Fibroblast of upper back skin (primary cell): ENCODE results near the gene AFG3L2.
"Not testable (repeated sequence)": the region's sequence is repeated elsewhere in the genome, so short reads cannot be mapped to it uniquely, and the experiment has no call there.

ENCODE experiments used
- DNase-seq: peaks from one replicate; pipeline ENCODE4 v3.0.0-alpha.2; 2013

Gene AFG3L2

DNA sequence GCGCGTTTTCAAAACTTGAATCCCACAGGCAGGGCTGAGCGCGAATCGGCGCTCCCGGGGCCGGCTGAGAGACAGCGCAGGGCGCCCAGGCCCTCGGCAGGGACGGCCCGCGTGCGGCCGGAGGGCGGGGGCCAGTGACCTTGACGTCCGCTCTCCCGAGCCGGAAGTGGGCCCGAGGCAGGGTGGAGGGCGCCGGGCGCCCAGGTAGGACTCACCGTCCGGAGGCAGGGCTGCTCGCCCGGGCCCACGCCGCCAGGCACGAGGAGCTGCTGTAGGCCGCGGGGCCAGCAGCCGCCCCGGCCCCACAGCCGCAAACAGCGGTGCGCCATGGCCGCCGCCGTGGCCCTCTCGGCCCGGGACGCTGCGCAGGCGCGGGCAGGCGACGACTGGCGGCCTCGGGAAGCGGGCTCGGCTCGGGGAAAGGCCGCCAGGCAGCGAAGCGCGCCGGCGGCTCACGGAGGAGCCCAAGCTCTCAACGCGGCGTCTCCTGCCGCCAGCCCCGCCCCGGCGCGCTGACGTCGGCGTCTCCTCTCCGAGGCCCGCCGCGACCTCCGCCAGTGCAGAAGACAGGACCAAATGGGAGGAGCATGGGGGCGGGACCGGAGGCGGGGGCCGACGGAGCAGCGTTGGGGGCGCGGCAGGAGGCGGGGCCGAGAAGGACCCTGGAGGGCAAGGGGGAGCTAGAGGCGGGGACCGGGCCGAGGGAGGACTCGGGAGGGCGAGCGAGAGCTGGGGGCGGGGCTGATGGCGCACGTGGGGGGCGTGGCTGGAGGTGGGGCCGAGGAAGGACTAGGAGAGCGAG lies at the start of gene AFG3L2:
AFG3L2 (minus strand) TSS at position 474 of the 802 bp plus-strand sequence; CDS start at position 329, 145 bp downstream.
- peak; percentile 99 for DNase-seq

DNA sequence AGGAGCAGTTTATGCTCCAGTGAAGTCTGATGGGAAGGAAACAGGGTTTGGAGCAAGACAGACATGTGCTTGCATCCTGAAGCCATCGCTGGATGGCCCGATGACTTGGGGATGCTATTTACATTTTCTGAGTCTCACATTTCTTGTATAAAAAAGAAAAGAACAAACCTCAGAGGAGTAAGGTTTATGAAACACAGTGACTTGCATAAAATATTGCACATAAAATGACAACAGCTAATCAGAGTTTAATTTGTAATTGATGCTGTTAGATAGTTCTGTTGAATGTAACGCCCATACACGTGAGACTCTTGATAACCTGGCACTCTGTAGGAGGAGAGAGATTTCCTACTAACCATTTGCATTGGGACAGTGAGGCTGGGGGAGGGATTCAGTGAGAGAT lies 47.2 kb upstream of the AFG3L2 start:
- DNase-seq = no peak

DNA sequence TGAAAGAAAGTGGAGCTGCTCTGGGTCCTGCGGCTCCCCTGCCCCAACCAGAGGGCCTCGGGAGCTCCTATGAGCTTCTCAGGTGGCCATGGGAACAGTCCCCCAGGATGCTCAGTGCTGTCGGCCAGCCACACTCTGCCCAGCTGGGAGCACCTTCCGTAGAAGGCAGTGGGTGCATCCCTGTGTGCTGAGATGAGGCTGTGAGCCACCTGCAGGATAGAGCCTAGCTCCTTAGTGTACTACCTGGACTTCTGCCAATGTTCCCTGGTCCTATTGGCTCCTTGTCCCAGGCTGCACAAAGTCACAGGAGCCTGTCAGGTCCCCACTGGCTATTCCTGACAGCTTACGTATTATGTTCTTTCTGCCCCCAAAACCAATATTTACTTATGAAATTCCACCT lies 46.8 kb upstream of the AFG3L2 start:
- DNase-seq = no peak

DNA sequence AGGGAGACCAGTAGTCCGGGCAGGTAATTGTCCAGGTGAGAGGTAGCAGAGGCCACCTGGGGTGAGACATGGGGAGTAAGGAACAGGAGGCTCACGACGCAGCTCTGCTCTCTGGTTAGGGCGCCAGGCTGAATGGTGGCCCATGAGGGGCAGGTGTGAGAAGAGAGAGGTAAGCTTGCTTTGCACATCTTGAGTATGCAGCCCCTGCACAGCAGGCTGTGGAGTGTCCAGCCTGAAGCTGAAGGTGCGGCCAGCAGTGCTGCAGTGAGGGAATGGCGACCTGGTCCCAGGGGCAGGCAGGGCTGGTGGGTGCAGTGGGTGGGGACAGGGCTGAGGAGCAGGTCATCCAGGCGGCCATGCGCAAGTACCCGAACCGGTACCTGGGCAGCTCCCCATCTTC lies 46.4 kb upstream of the AFG3L2 start:
- no peak for DNase-seq

DNA sequence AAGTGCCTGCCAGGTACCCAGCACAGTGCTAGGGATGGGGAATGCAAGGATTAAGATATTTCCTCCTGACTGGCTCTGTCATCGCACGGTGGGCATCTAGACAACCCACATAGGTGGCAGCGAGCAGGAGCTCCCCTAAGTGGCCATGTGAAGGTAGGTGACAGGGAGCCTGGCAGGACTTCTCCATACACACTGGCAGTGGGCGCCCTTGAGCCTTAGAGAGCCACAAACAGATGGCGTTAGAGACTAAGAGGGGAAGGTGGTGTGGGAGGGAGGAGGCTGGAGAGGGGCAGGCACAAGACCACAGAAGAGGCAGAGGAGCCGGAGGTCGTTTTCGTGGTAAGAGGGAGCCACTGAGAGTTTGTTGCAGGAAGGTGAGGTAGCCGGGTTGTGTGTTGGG lies 45.9 kb upstream of the AFG3L2 start:
- no peak for DNase-seq

DNA sequence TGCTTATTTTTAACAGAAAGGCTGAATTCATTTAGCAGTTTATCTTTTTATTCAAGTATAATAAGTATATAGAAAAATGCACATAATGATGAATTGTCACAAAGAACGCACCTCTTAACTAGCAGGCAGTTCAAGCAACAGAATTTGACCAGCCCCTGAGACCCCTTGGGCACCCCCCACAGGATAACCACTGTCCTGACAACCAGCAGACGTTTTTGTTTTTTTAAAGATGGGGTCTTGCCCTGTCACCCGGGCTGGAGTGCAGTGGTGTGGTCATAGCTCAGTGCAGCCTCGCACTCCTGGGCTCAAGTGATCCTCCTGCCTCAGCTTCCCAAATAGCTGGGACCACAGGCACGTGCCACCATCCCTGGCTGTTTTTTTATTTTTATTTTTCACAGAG lies 44.7 kb upstream of the AFG3L2 start:
- no peak for DNase-seq

DNA sequence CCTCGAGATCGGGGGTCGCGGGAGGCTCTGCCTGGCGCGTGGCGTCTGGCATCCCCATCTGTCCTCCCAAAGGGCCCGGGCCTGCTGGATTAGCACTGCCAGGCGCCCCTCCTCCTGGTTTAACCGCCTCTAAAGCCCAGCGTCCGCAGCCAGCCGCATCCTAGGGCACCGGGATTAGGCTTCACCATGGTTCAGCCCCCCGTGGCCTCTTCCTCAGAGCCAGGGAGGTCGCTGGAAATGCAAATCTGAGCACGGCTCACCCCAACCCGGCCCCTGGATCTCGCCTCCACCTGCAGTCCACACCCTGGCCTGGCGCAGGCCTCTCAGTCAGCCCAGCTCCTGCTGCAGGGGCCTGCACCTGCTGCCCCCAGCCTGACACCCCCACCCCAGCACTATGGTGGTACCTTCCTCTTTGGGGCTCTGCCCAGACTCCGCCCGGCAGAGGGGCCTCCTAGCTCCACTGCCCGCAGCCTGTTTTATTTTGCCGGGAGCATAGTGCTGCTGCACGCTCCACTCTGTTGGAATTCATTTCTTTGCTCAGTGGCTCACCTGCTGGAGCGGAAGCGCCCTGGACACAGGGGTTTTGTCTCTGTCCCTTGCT lies 43.9 kb upstream of the AFG3L2 start:
- no peak for DNase-seq

DNA sequence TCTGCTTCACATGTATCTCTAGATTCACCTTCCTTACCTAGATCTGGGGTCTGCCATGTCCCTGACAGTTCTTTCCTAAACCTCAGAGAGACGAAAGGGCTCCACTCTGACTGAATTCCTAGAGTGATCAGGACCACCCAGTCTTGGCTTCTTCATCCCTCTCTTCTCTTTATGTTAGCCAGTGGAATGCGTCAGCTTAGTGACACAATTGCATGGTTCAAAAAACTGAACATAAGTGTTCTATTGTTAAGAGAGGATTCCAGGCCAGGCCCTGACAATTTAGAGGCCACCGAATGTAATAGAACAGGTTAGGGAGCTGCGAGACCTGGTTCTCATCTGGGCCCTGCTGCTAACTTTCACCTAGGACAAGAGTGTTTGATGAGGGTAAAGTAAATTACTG lies 40.7 kb upstream of the AFG3L2 start:
- no peak for DNase-seq

DNA sequence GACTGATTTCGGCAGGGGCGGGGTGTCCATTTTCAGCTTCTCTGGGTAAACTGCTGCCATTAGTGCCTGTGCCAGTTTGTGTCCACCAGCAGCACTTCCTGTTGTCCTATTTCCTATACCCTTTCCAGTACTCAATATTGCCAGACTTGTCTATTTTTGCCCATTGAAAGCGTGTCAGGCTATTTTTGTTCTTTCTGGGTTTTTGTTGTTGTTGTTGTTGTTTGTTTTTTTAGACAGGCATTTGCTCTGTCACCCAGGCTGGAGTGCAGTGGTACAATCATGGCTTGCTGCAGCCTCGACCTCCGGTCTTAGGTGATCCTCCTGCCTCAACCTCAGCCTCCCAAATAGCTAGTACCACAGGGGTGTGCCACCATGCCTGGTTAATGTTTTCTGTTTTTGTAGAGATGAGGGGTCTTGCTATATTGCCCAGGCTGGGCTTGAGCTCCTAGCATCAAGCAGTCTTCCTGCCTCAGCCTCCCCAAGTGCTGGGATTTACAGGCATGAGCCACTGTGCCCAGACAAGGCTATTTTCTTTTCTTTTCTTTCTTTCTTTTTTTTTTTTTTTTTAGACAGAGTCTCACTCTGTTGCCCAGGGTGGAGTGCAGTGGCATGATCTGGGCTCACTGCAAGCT lies 39.2 kb upstream of the AFG3L2 start:
- DNase-seq = no peak

DNA sequence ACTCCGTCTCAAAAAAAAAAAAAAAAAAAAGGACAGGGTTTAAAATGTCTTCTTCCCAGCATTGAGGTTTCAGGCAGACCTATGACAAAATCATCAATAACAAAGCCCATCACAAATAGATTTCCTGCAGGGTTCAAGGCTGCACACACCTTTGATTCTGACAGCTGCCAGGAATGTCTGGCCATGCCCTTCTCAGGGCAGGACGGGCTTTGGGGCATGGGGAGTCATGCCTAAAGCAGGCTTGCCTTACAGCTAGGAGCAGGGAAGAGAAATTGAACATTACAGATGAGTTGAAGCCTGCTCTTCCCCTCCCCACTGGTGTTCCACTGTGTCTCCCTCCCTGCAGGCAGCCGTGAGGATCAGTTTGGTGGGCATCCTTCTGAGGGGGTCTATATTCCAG lies 34.4 kb upstream of the AFG3L2 start:
- DNase-seq = no peak

DNA sequence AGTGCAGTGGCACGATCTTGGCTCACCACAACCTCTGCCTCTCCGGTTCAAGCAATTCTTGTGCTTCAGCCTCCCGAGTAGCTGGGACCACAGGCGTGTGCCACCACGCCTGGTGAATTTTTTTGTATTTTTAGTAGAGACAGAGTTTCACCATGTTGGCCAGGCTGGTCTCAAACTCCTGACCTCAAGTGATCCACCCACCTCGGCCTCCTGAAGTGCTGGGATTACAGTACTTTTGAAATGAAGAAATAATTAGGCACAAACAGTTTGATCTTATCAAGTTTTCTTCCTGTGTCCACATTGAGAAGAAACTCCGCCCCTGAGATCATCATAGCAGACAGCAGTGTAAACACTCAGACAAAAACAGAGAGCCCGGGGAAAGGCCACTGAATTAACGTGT lies 33.7 kb upstream of the AFG3L2 start:
- not testable (repeated sequence) for DNase-seq

DNA sequence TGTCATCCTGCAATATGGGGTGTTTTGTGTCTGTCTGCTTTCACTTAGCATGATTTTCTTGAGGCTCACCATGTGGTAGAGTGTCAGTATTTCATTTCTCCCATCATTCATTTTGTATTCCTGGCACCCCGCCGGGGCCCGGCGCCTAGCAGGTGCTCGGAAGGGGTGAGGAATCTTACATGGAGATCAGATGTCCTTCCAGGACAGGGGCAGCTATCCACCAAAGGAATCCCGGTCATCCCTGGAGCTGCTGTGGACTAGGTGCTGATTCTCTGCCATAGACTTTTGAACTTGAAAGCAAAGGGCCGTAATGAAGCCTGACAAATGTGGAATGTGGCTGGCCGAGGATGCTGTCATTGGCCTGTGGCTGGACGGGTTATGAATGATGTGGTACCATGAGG lies 33.1 kb upstream of the AFG3L2 start:
- DNase-seq = peak; percentile 18

DNA sequence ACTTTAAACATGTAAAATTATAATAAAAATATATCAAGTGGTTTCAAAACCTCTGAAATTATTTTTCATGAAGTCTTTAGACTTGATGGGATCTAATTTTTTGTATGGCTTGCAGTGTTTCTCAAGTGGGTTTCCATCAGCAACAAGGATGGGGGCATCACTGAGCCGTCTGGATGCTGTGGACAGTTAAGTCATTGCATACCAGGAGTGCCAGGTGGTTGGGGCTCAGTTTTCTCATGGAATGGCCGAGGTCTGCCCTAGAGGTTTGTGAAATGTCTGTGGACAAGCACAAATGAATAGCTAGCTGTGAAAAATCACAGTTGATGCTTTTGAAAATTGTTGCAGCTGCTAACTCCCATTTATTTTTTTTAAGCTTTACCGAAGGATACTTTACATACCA lies 32.4 kb upstream of the AFG3L2 start:
- peak; percentile 39 for DNase-seq

DNA sequence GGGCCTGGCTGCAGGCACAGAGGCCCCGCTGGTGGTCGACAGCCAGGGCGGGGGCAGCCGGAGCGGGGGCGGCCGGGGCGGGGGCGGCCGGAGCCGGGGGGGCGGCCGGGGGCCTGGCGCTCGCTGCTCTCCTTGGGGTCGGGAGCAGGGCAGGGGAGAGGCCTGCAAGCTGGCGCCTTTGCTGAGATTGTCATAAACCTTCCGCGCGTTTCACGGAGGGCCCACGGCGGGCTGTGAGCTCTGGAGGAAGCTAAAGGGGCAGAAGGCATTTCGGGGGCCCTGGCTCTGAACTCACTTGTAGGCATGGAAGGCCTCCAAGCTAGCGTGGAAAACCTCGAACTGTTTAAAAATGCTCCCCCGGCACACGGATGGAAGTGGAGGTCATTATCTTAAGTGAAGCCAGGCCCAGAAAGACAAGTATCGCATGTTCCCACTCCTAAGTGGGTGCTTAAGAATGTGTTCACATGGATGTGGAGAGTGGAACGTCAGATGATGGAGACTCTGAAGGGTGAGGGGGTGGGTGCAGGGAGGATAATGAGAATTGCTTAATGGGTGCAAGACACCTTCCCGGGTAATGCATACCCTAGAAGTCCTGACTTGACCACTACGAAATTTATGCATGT lies 31.3 kb upstream of the AFG3L2 start:
- DNase-seq = no peak

DNA sequence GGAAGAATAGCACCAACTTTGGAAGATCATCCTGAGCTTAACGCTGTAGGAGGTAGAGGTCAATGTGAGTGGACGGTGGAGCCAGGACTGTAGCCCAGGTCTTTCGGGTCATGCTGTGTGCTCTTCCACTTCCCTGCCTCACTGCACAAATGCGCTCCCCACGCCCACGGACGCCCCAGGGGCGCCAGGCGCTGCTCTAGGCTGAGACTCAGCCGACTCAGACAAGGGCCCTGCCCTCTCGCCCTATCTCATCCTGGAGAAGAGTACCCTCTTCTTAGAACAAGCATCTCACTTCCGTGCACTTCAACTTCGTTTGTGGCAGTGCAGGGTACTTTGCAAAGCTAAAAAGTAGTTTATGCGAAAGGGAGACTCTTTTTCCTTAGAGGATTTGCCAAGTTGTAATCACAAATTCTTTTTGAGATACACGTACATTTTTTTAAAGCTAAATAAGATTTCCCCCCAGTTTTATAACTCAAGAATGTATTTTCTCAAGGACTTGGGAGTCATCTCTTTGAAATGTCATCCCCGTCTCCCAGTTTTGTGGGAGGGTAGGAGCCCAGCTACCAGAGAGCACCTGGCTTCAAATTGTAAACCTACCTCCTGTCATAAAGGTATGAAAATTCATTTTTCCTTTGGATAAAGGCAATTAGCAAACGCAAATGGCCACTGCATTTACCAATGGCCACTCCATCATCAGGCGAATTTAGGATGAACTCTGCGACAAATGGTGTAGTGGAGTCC lies 29.5 kb upstream of the AFG3L2 start:
- no peak for DNase-seq

DNA sequence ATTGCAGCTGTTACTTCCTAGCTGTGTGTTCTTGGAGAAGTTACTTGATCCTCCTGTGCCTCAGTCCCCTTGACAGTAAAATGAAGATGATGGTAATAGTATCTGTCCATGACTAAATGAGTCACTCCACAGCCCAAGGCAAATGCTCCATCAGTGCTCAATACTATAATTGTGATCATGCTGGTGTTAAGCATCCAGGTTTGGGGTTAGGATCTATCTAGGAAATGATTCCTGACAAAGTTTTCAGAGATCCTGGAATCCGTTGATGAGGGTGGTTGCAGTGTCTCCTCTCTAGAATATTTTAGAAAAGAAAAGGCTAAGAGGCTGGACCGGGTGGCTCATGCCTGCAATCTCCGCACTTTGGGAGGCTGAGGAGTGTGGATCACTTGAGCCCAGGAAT lies 28.0 kb upstream of the AFG3L2 start:
- no peak for DNase-seq

DNA sequence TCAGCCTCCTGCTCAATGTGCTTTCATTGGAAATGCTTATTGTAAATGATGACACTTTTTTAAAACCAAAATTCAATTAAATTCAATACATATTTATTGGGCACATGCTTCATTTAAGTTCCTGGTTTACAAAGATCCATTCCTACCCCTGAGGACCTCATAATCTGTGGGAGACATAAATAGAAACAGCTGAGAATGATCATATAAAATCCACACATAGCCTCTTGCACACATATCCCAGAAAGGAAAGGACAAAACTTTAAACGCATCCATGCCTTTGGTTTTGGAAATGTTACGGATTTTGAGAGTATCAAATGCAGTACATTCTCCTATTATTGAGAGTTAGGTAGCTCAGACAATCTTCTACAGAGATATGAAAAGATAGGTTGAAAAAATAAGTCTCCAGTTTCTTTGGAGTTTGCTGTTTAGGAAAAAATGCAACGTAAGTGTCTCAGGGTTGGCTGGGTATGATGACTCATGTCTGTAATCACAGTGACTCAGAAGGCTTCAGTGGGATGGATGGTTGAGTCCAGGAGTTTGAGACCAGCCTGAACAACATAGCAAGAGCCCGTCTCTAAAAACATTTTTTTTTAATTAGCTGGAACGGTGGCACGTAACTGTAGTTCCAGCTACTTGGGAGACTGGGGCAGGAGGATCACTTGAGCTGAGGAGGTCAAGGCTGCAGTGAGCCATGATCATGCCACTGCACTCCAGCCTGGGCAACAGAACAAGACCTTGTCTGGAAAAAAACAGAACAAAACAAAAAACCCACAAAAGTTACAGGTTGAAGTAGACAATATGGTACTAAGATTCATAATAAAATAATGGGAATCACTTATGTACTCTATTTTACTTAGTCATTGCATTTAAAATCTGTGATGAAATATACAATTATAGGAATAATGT lies 26.8 kb upstream of the AFG3L2 start:
- peak; percentile 92 for DNase-seq

DNA sequence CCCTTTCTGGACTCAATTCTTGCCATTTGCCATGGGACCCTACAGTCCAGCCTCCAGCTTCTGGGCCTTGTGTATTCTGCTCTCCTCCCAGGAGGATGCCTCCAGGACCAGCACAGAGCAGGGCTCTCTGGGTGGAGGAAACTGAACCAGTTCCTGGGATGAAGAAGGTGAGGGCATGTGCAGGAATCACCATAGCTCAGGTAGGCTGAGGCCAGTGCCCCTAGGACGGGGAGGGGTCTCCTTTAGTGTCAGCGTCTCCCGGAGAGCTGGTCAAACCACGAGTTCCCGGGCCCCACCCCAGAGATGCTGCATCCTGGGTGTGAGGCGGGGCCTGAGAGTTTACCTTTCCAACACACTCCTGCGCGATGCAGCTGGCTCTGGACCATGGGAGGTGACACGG lies 24.9 kb upstream of the AFG3L2 start:
- DNase-seq = no peak

DNA sequence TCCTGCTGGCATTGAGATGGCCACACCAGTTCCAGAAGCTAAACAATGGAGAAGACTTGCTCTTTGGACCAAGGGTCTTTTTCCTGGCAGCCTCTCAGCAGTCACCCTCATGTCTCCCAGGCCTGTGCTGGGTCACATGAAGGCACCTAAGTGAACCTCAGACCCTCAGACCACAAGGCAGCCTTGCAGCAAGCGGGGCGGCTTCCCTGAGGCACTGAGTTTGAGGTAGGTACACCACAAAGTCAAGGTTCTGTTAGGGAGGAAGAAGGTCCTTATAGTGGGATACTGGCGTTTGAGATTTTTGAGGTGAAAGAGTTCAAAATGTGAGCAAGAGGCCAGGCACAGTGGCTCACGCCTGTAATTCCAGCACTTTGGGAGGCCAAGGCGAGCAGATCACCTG lies 22.2 kb upstream of the AFG3L2 start:
- DNase-seq = no peak

DNA sequence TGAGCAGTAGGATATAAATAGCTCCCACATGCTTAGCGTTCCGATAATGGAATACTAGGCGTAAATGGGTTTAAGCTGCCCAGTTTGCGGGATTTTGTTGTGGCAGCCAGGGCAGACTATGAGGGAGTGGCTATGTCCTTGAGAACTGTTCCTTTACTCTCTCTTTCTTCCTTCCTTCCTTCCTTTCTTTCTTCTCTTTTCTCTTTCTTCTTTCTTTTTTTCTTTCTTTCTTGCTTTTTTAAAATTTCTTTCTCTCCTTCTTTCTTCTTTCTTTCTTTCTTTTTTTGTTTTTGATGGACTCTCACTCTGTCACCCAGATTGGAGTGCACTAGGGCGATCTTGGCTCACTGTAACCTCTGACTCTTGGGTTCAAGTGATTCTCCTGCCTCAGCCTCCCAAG lies 21.6 kb upstream of the AFG3L2 start:
- DNase-seq = peak; percentile 18

DNA sequence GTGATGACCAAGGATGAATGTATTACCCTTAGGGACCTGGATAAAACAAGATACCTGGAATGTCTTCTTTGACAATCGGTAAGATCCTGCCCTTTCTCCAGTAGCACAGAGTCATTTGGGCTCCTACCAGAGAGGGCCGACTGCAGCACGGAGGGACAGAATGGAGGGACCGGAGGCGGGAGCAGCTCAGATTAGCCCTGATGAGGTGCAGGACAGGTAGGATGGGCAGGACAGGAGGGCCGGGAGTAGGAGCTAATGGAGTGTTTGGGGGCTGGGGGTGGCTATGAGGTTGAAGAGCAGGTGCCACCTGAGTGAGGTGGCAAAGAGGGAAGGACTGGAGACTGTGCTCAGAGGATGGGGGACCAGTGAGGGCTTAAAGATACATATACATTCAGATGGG lies 20.8 kb upstream of the AFG3L2 start:
- DNase-seq = no peak

DNA sequence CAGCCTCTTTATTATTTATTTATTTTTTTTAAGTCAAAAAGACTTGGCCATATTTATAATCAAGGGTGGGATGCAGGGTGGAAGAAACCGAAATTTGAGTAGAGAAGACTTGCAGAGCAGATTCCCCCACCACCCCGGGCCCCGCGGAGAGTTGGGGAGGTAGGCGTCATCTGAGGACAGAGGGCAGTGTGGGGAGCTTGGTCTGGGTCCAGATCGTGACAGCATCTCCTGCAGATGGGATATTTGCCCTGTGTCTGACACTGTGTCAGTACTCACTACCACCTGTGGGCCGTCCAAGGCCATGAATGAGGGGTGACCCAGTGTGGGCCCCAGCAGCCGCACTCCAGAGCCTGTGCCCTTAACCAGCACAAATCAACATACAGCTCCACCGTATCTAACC lies 20.2 kb upstream of the AFG3L2 start:
- no peak for DNase-seq
